ENCODE measurements around the gene RPEL1.

GRCh38 chr10:103265717-103266329 is 20.1 kb downstream of the RPEL1 start:
- TF ChIP-seq GATA2 (IDR thresholded peaks at IDR 0.05; ENCODE audit: low read depth, low read length) (no peak), GATA3 (IDR thresholded peaks at IDR 0.05; ENCODE audit: low read depth, low read length) (no peak)

All from SH-SY5Y (cell line).